Adipocyte (in vitro differentiated cells): ENCODE results near the gene DCAF15.
A peak's percentile ranks its signal among the peaks of the same experiment; 100 is the strongest.
"Not testable (repeated sequence)": the region's sequence is repeated elsewhere in the genome, so short reads cannot be mapped to it uniquely, and the experiment has no call there.

Experiments
- DNase-seq: peaks from one replicate; pipeline ENCODE4 v3.0.0-alpha.2; 2015; ENCODE audit warnings: low read depth
- H3K27me3 ChIP-seq: replicated peaks from 2 replicates; pipeline ENCODE4 v1.7.0; 2013; ENCODE audit warnings: mild to moderate bottlenecking, low read length, moderate library complexity; ENCODE audit not compliant: control insufficient read depth, insufficient read depth
- H3K36me3 ChIP-seq: 2 replicates; pipeline ENCODE4 v1.7.0; 2013; ENCODE audit warnings: low read length, mild to moderate bottlenecking, moderate library complexity; ENCODE audit not compliant: control insufficient read depth, insufficient read depth, severe bottlenecking
- H3K4me1 ChIP-seq: 2 replicates; pipeline ENCODE4 v1.7.0; 2013; ENCODE audit warnings: mild to moderate bottlenecking, low read length, moderate library complexity; ENCODE audit not compliant: control insufficient read depth, insufficient read depth
- H3K4me3 ChIP-seq: 2 replicates; pipeline ENCODE4 v1.7.0; 2013; ENCODE audit warnings: mild to moderate bottlenecking, low read length, moderate library complexity
- H3K9ac ChIP-seq: 2 replicates; pipeline ENCODE4 v1.7.0; 2013; ENCODE audit warnings: mild to moderate bottlenecking, low read length, moderate library complexity
- H3K9me3 ChIP-seq: 2 replicates; pipeline ENCODE4 v1.7.0; 2013; ENCODE audit warnings: mild to moderate bottlenecking, low read length, moderate library complexity; ENCODE audit not compliant: control insufficient read depth

DCAF15 gene

GRCh38 chr19:13961826-13962698 is 9.8 kb downstream of the DCAF15 start:
- Histone ChIP-seq H3K4me3 (no peak overlapping the region), H3K9ac (no peak overlapping the region), H3K36me3 (peaks cover 21% of the 10 kb centered on the region), H3K9me3 (no peaks in the 10 kb centered on the region), H3K4me1 (no peaks in the 10 kb centered on the region), H3K27me3 (no peaks in the 10 kb centered on the region)
- DNase-seq, result peak; percentile 40

DNA sequence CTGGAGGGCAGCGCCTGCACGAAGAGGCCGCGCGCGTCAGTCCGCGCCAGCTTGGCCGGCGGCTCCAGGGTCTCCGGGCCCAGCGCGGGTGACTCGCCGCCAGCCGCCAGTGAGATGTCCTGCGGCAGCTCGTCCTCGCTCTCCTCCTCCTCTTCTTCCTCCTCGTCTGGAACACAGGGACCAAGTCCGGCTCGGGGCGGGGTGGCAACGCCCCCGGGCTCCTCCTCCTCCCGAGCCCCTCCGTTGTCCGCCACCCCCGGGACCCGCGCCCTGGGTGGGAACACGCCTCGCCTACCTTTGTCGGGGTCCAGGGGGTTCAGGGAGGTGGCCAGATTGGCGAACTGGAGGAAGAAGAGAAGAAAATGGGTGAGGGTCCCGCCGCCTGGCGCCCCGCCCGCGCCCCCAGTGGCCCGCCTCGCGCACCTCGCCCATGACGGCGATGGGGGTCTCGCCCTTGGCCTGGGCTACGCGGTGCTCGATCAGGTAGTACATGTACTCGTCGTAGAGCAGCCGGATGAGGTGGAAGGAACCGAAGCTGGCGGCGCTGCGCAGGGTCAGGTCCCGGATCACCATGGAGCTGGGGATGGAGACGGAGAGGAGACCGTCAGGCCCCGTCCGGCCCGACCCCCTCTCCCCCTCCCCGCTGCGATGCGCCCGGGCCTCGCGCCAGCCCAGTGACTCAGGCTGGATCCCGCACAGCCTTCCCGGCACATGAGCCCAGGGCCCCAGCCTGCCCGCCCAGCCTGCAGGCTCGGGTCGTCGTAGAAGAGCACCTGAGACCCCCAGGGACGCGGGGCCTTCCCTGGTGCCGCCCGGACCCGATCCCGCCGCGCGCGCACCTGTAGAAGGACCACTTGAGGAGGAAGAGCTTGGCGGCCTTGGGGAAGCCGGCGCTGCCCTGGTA is 10.6 kb downstream of the DCAF15 start:
- Histone ChIP-seq H3K36me3 (peaks cover 20% of the 10 kb centered on the region), H3K9me3 (no peaks in the 10 kb centered on the region)
- DNase-seq, result peak; percentile 17

DNA sequence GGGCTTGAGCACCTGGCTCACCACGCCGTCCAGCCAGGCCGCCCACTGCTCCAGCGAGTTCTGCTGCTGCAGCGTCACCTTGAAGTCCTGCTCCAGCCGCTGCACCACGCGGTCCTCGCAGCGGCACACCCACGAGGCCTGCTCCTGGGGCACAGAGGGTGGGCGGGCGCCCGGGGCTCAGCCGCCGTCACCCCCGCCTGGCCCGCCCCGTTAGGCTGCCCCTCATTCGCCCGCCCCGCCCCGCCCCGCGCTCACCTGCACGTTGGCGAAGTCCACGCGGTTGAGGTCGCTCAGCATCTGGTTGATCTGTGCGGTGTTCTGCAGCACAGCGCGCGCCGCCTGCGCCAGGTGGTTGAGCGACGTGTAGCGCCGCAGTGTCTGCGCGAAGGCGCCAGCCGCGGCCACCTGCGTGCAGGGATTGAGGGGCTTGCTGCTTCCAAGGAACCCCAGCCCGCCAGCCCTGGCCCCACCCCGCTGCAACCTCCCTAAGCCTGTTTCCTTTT is 11.3 kb downstream of the DCAF15 start:
- Histone ChIP-seq H3K4me3 (no peak overlapping the region), H3K36me3 (peaks cover 20% of the 10 kb centered on the region), H3K4me1 (no peaks in the 10 kb centered on the region), H3K9ac (no peak overlapping the region), H3K27me3 (no peaks in the 10 kb centered on the region), H3K9me3 (no peaks in the 10 kb centered on the region)
- no peak for DNase-seq

More for the DNA sequence above, 10.6 kb downstream of the DCAF15 start:
- Histone ChIP-seq H3K4me3 (no peak overlapping the region), H3K27me3 (no peaks in the 10 kb centered on the region), H3K9ac (no peak overlapping the region), H3K4me1 (no peaks in the 10 kb centered on the region)

- no peaks in the 10 kb centered on the region for H3K4me1 ChIP-seq
- peak; percentile 37 for DNase-seq
- H3K36me3 ChIP-seq, result peaks cover 25% of the 10 kb centered on the region
- H3K9me3 ChIP-seq, result no peaks in the 10 kb centered on the region
- no peak overlapping the region for H3K9ac ChIP-seq
- no peak overlapping the region for H3K4me3 ChIP-seq
- no peaks in the 10 kb centered on the region for H3K27me3 ChIP-seq
Measured at GRCh38 chr19:13964776-13965175, 12.5 kb downstream of the DCAF15 start.

GRCh38 chr19:13965377-13965896 is 13.1 kb downstream of the DCAF15 start:
- Histone ChIP-seq H3K4me1 (no peaks in the 10 kb centered on the region), H3K9ac (no peak overlapping the region), H3K36me3 (peaks cover 22% of the 10 kb centered on the region), H3K9me3 (no peaks in the 10 kb centered on the region), H3K4me3 (no peak overlapping the region), H3K27me3 (no peaks in the 10 kb centered on the region)
- no peak for DNase-seq

- no peak for DNase-seq
- Histone ChIP-seq H3K4me1 (no peaks in the 10 kb centered on the region), H3K9me3 (no peaks in the 10 kb centered on the region), H3K36me3 (peaks cover 21% of the 10 kb centered on the region), H3K4me3 (no peak overlapping the region), H3K27me3 (no peaks in the 10 kb centered on the region), H3K9ac (no peak overlapping the region)
Measured at GRCh38 chr19:13965926-13966683, 13.8 kb downstream of the DCAF15 start.

DNA sequence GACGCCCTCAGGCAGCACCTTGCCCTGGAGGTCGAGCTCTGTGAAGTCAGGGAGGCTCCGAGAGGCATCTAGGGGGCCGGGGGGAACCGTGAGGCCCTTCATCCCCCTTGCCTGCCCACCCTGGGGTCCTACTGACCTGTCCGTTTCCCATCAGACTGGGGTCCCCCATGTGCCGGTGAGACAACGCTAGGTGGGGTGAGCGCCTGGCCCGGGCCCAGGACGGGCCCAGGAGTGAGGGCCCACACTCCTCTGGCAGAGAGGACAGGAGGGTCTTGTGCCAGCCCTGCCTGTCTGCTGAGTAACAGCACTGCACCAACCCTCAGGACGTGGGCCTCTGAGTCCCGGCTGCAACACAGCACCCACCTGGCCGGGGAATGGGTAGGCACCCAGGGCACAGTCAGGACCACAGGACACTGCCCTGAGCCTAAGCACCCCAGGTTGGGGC is 14.4 kb downstream of the DCAF15 start:
- no peak overlapping the region for H3K9ac ChIP-seq
- H3K27me3 ChIP-seq, result no peaks in the 10 kb centered on the region
- H3K4me1 ChIP-seq, result no peaks in the 10 kb centered on the region
- no peaks in the 10 kb centered on the region for H3K9me3 ChIP-seq
- peaks cover 18% of the 10 kb centered on the region for H3K36me3 ChIP-seq
- no peak for DNase-seq
- H3K4me3 ChIP-seq, result no peak overlapping the region

- H3K9me3 ChIP-seq, H3K9ac ChIP-seq, H3K4me3 ChIP-seq, DNase-seq, H3K27me3 ChIP-seq, H3K4me1 ChIP-seq: not testable (repeated sequence)
- H3K36me3 ChIP-seq, result peaks cover 18% of the 10 kb centered on the region
Measured at GRCh38 chr19:13967206-13967605, 14.9 kb downstream of the DCAF15 start.

- DNase-seq, result no peak
- Histone ChIP-seq H3K36me3 (peaks cover 22% of the 10 kb centered on the region), H3K4me3 (no peak overlapping the region), H3K4me1 (no peaks in the 10 kb centered on the region), H3K9ac (no peak overlapping the region), H3K9me3 (no peaks in the 10 kb centered on the region), H3K27me3 (no peaks in the 10 kb centered on the region)
Measured at GRCh38 chr19:13968383-13968935, 16.1 kb downstream of the DCAF15 start.

DNA sequence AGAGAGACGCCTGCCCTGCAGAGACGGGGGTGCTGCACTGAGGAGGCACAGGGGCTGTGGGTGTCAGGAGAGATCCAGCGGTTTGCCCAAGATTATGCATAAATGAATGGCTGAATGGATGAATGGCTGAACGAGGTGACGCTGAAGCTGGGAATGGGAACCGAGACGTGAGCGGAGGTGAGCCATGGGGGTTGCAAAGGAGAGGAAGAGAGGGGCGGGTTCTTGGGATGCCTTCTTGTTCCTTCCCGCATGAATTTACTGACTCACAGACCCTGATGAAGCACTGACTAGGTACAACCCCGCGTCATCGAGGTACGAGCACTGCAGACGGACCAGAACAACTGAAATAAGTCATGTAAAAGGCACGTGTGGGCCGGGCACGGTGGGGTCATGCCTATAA is 16.7 kb downstream of the DCAF15 start:
- Histone ChIP-seq H3K4me1 (no peaks in the 10 kb centered on the region), H3K9me3 (no peaks in the 10 kb centered on the region), H3K4me3 (no peak overlapping the region), H3K27me3 (no peaks in the 10 kb centered on the region), H3K9ac (no peak overlapping the region), H3K36me3 (peaks cover 22% of the 10 kb centered on the region)
- no peak for DNase-seq
